NCI-H2107 (cell line): ENCODE data around the gene TMEM89.

Source experiments
- DNase-seq: peaks from one replicate; lab custom pipeline; 2025; lab: John Stamatoyannopoulos, UW

TMEM89 gene

DNA sequence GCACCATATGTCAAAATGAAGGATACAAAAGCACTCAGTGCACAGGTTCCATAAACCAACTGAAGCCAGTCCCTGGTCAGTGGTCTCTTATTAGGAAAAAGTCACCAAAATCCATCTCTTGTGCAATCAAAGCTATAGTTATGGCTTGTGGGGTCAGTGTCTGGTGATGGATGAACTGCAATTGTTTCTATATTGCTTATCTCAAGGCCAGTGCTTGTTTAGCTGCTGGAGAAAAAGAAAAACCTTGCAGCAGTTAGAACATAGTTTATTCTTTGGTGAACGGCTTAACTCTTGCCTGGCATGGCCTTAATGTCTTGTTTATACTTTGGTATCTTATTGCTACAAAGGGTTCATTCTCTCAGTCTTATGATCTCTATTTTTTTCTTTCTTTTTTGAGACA is 9.3 kb downstream of the TMEM89 start:
- no peak for DNase-seq

GRCh38 chr3:48609088-48610005 is 12.2 kb downstream of the TMEM89 start, which contains the start of gene UQCRC1:
UQCRC1 (minus strand) TSS chr3:48609646; CDS start chr3:48609620, 26 bp downstream.
- DNase-seq, result peak; percentile 74

DNA sequence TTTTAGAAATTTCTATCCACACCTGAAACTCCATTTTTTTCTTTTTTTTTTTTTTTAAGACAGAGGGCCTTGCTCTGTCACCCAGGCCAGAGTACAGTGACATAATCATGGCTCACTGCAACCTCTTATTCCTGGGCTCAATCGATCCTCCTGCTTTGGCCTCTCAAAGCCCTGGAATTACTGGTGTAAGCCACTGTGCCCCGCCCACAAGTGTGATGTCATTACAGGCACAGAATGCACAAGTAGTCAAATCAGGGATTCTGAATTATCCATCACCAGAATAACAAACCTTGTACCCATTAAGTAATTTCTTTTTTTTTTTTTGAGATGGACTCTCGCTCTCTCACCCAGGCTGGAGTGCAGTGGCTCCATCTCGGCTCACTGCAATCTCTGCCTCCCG is 14.1 kb downstream of the TMEM89 start:
- no peak for DNase-seq

- no peak for DNase-seq
These were observed 20.0 kb downstream of the TMEM89 start for GRCh38 chr3:48601622-48601994.

DNA sequence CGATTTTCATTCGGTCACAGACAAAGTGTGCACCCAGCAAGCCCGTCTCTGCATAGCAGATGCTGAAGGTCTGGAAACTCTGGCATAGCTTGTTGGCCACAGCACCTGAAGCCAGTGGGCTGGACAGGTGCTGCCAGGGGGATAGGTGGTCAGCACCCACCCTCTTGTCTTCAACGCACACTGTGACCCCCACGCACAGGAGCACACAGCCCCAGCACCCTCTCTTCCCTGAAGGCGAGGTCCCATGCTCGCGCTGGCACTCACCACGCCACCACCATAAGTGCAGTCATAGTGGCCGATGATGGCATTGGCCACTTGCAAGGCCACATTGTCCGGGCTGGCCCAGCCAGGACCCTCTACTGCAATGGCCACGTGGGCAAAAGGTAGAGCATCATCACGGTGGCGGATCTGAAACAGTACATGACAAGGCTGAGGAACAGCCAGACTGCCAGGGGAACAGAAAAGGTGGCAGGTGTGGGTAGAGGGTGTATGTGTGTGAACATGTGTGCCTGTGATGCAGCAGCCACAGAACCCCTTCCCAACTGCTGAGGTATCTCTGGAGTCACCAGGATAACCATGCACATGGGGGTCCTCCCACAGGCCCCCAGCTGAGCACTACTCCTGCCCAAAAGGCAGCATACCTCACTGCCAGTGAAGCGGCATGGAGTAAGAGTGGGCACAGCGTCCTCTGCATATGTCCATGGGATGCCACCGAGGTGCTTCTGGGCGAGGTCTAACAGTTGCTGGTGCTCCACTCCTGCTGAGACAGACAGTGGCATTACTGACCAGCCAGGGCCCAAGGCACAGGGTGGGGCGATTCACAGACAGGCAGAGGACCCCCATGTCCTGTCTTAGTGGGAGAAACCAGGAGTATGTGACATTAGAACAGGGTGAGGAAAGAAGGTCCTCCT is 20.6 kb downstream of the TMEM89 start:
- no peak for DNase-seq

GRCh38 chr3:48599509-48600285 is 21.9 kb downstream of the TMEM89 start:
- DNase-seq, result no peak

- DNase-seq, result no peak
These were observed 22.5 kb downstream of the TMEM89 start for GRCh38 chr3:48599077-48599501.

DNA sequence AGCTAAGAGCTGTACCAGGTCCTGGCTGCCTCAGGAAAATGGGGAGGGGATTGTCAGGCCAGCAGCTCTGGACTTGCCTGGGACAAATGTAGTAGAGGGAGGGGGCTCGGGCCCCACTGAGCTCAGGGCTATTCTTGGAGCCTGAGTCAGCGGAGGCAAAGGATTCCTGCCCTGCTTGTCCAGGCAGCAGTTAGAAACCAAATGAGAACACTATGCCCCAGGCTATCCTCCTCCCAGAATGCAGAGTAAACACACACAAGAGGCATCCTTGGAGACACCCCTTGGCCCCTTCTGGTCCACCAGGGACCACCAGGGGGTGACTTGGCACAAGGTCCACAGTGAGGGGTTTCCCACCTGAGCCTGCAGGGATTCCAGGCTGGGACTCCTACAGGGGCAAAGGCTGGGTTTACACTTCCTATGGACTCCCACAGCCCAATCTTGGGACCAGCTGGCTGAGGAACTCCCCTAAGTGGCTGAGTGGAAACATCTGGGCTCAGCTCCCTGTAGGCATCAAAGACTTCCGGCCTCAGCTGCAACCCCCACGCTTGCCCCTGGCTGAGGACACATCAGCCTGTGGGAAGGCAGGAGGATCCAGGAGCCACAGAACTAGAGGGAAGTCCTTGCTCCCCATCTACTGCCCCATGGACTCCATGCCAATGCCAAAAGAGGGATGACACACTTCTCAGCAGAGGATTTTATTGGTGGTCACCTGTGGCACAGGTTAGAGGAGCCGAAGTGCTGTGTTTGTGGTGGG is 23.1 kb downstream of the TMEM89 start:
- no peak for DNase-seq

DNA sequence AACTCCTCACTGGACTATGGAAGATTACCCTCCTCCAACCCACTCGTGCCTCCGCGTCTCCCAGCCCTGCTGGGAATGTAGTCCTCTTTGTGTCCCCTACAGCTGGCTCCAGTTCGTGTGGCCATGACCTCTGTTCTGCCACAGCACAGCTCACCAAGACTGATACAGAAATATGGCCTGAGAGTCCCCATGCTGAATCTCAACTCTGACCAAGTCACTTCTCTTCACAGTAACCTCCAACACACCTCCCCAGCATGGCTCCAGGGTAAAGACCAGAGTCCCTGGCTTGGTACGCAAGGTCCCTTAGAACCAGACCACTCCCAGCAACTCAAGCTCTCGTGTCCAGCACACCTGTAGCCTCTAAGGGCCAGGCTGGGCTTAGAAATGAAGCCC is 24.2 kb downstream of the TMEM89 start:
- no peak for DNase-seq

DNA sequence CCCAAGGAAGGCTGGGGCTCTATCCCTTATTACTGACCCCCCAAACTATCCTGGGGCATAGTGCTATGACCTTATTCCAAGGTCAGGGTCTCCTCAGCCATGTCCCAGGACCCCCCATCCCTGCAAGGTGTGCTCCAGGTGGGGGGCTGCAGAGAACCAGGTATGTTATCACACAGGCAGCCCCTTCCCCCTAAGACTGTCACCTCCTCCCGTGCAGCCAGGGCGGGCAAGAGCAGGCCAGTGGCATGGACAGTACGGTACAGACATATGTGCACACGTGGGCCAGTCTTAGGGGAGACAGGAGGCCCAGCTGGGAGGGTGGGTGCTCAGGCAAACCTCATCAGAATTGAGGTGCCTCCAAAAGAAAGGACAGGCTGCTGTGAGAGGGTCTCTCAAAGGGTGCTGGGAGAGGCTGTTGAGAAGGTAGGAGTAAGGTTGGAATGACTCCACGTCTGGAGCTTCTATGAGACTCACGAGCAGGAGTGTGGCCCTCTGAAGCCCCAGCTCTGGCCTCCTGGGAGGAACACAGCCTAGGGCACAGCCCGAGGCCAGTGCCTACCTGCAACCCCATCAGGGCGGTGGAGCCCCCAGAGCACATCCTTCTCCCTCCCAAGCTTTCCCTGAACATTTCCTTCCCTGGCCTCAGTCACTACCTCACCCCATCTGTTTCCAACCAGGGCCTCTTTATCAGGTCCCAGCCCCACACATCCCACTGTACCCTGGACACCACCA is 24.7 kb downstream of the TMEM89 start:
- no peak for DNase-seq

DNA sequence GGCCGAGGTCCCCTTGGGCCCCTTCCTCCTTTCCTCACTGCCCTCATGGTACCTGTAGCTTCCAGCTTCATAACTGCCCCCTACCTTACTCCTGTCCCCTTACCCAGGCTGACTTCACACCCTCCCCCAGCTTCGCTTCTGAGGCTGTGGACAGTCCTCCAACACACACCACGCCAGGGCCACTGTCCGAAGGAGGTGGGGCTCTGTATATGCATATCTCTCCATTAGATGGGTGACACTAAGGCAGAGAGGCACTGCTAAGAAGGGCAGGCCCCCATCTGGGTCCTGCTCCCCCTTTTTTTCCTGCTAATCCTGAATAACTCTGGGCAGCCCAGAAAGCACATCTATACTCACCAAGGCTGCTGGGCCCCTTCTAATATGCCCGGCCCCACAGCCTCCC is 25.4 kb downstream of the TMEM89 start:
- DNase-seq, result no peak

DNA sequence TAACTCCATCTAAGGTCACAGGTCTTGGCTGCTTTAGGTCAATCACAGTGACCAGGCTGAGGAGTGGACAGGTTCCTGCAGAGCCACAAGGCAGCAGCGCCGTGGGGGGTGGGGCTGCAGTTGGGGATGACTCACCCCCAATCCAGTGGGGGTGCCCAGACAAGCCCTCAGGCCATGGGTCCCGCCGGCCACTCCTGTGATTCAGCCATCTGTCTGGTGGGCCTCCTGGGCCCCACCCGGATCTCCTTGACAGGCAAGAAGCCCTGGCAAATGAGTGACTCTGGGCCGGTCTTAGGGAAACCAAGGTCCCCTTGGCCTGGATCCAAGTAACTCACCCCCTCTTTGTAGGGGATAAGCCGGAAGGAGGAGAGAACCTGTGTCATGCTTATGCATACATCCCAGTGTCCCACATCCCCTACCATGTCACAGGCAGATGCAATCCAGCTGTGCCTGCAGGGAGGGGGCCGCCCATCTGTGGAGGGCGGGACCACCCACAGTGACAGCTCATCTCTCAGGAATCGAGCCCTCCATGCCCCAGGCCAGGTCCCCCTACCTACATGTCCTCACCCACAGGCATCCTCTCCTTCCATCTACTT is 25.9 kb downstream of the TMEM89 start:
- no peak for DNase-seq

GRCh38 chr3:48595075-48595525 is 26.5 kb downstream of the TMEM89 start, which contains the start of gene COL7A1:
COL7A1 (minus strand) TSS chr3:48595329; CDS start chr3:48595159, 170 bp downstream.
- DNase-seq, result no peak

DNA sequence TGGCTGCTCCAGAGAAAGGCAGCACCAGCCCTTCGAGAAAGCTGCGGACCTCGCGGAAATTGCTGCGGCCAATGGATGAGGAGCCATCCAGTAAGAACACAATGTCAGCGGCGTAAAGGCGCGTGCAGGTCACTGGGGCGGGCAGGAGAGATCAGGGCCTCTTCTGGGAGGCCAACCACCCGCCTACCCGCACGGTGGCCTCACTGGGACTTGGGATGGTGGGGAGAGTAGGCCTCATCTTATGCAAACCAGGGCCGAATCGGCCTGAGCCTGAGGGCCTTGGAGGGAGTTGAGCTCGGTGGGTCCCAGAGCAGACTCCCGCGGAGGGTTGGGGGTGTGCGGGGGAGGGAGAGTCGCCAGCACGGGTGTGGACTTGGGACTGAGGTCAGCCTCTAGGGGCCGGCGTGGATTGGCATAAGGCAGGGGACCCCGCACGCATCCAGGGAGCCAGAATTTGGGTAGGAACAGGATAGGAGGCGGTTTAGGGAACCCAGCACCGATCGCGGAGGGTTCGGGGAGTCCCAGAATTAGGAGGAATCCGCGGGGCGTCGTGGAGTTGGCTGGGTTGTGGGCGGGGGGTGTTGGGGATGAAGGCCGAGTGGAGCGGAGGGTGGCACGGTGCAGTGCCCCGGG is 27.0 kb downstream of the TMEM89 start:
- DNase-seq, result no peak

DNA sequence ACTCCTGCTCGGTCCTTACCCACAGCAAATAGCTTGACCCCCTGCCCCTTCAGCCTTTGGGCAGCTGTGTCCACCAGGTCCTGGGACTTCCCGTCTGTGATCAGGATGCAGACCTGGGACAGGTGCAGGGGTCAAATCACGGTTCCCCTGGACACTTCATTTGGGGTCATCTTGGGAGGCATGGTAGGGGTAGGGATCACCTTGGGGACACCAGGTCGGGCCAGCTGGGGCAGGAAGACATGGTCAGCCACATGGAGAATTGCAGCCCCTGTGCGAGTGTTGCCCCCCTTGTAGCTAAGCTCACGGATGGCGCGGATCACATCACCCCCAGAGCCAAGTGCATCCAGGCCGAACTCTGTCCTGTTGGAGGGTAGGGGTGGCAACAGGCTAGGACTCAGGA is 28.2 kb downstream of the TMEM89 start:
- DNase-seq, result no peak

DNA sequence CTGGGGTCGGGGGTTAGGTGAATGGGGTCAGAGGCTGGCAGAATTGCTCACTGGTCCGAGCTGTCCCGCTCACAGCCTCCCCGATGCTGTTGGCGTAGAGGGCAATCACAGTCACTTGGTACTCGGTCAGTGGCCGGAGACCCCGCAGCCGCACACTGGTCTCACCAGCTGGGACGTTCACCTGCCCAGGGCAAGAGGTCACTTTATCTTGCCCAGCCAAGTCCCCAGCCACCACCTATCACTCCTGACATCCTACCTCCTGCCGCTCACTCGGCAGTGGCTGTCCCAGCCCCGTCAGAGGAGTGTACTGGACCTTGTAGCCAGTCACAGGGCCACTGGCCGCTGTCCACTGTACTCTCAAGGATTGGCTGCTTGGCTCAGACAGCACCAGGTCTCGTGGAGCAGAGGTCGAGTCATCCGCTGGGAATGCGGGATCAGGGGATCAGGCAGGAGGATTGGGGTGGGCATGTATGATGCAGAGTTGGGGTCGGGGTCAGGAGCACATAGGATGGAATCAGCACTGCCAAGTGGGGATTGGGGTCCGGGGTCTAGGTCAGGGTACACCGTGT is 29.0 kb downstream of the TMEM89 start:
- DNase-seq, result no peak

GRCh38 chr3:48591886-48592518 is 29.6 kb downstream of the TMEM89 start:
- no peak for DNase-seq

DNA sequence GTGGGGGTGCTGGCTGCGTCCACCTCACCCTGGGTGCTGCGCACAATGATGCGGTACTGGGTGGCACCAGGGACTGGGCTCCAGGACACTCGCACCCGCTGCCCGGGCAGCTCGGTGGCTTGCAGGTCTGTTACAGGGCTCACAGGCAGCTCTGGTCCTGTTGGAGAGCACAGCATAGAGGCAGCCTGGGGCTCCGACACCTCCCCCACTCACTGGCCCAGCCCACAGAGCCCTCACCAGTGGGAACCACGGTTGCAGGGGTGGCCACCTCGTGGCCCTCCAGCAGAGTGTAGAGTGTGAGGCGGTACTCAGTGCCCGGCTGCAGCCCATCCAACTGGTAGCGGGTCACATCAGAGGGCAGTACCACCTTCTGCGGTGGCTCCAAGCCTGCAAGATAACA is 30.1 kb downstream of the TMEM89 start:
- DNase-seq, result no peak

GRCh38 chr3:48588230-48588629 is 33.3 kb downstream of the TMEM89 start:
- DNase-seq, result no peak
